PC-3 (cell line): ENCODE results near the gene ESYT2.

Experiments
- EZH2 ChIP-seq: fragments of 300-600 bp; sonication (generic); IDR thresholded peaks from one replicate; pipeline ENCODE4 v1.6.1; 2017; ENCODE audit warnings: antibody characterized with exemption, mild to moderate bottlenecking, low read length; ENCODE audit not compliant: unreplicated experiment
- TF ChIP-seq, protein P1 (sequence below): fragments of 300-600 bp; sonication (generic); conservative IDR thresholded peaks from 2 replicates; pipeline ENCODE4 v1.5.1; 2017; ENCODE audit warnings: antibody characterized with exemption, low read depth, mild to moderate bottlenecking, low read length

DNA sequence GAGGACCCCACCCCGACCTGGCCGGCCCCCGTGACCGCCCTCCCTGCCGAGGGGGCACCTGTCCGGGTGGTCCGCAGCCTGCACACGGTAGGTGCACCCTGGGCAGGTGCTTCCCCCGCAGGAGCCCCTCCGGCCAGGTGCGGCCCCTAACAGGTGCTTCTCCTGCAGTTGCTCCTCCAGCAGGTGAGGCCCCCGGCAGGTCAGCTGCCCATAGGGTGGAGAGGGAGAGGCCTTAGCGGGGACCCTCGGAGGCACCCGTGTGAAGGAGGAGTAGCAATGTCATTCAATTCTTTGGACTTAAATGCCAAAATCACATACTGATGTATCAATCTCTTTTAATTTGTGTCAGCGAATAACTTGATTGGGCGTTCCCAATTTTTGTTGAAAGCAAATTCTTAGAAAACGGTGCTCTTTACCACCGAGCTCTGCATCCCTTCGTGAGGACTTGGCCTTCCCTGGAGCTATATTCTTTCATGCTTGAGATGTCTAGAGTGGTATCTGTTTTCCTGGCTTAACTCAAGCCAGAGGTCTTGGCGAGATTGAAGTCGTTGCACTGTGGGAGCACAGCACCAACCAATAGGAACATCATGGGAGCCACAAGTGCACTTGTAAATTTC, 124.0 kb downstream of the ESYT2 start:
- TF ChIP-seq, protein P1, sequence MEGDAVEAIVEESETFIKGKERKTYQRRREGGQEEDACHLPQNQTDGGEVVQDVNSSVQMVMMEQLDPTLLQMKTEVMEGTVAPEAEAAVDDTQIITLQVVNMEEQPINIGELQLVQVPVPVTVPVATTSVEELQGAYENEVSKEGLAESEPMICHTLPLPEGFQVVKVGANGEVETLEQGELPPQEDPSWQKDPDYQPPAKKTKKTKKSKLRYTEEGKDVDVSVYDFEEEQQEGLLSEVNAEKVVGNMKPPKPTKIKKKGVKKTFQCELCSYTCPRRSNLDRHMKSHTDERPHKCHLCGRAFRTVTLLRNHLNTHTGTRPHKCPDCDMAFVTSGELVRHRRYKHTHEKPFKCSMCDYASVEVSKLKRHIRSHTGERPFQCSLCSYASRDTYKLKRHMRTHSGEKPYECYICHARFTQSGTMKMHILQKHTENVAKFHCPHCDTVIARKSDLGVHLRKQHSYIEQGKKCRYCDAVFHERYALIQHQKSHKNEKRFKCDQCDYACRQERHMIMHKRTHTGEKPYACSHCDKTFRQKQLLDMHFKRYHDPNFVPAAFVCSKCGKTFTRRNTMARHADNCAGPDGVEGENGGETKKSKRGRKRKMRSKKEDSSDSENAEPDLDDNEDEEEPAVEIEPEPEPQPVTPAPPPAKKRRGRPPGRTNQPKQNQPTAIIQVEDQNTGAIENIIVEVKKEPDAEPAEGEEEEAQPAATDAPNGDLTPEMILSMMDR = no peak
- TF ChIP-seq EZH2 = no peak
